Measurements from ENCODE around the gene CABP2. TPM values are rescaled to one million over a fixed set of nuclear protein-coding genes. Genes with fewer than 3 reads are reported as not detected.
A peak's percentile ranks its signal among the peaks of the same experiment; 100 is the strongest.

Gene CABP2
- total RNA-seq, 5 donors from 2014 or later (not counting 1 experiment from before 2014, with no cell fraction given), result not detected

- Mint-ChIP-seq H3K36me3 (peaks cover 21% of the 10 kb centered on the region), H3K27me3 (no peaks in the 10 kb centered on the region), H3K4me3 (no peak overlapping the region), H3K9me3 (no peaks in the 10 kb centered on the region), H3K27ac (peak overlapping the region; percentile 57 to 80), H3K4me1 (peaks cover 20 to 25% (median 23%) of the 10 kb centered on the region in 3 donors)
- H3K27me3 ChIP-seq (replicated peaks in 1 of 2; ENCODE audit: control insufficient read depth in 2 of 2, extremely low read depth in 1 of 2, insufficient read depth in 2 of 2, low read length in 1 of 2), result no peaks in the 10 kb centered on the region
- no peak overlapping the region for H3K4me3 ChIP-seq (ENCODE audit: control insufficient read depth in 1 of 2, extremely low read depth in 1 of 2, low read length in 1 of 2)
- WGBS (ENCODE audit: insufficient coverage), result no CpG with 5 or more reads among the region's 1 CpG
- ChIA-PET POLR2A (no interaction called here), CTCF (no interaction called here)
- H3K36me3 ChIP-seq (ENCODE audit: control insufficient read depth in 2 of 2, extremely low read depth in 1 of 2, insufficient read depth in 1 of 2, low read length in 1 of 2), result peaks cover 29 to 72% of the 10 kb centered on the region in 2 donors
- no peak for DNase-seq
- H3K27ac ChIP-seq (ENCODE audit: low read length), result no peak overlapping the region
- H3K9me3 ChIP-seq, result no peaks in the 10 kb centered on the region
- no peak for ATAC-seq (replicated peaks in 1 of 4)
- H3K4me1 ChIP-seq (ENCODE audit: control insufficient read depth in 1 of 2, extremely low read depth in 1 of 2, insufficient read depth in 2 of 2, low read length in 2 of 2), result peaks cover 4 to 33% of the 10 kb centered on the region in 2 experiments
Measured at GRCh38 chr11:67500484-67500821, 22.8 kb downstream of the CABP2 start.

GRCh38 chr11:67499808-67500483, 23.3 kb downstream of the CABP2 start:
- POLR2A ChIA-PET, result interaction anchor here in 1 of 2 donors (0.6 kb wide), 1 partner anchor 155 kb away, joined by 3 read pairs; no protein-coding TSS in a partner anchor
- no peak for ATAC-seq (replicated peaks in 1 of 4)
- CTCF ChIA-PET, result no interaction called here
- H3K9me3 Mint-ChIP-seq, result no peaks in the 10 kb centered on the region
- Histone ChIP-seq H3K27ac (ENCODE audit: low read length) (no peak overlapping the region), H3K36me3 (ENCODE audit: control insufficient read depth in 2 of 2, extremely low read depth in 1 of 2, insufficient read depth in 1 of 2, low read length in 1 of 2) (peaks cover 32 to 77% of the 10 kb centered on the region in 2 donors), H3K4me3 (ENCODE audit: control insufficient read depth in 1 of 2, extremely low read depth in 1 of 2, low read length in 1 of 2) (no peak overlapping the region), H3K4me1 (ENCODE audit: control insufficient read depth in 1 of 2, extremely low read depth in 1 of 2, insufficient read depth in 2 of 2, low read length in 2 of 2) (peaks cover 2 to 34% of the 10 kb centered on the region in 2 experiments), H3K9me3 (no peaks in the 10 kb centered on the region), H3K27me3 (replicated peaks in 1 of 2; ENCODE audit: control insufficient read depth in 2 of 2, extremely low read depth in 1 of 2, insufficient read depth in 2 of 2, low read length in 1 of 2) (no peaks in the 10 kb centered on the region)
- peaks cover 21% of the 10 kb centered on the region for H3K36me3 Mint-ChIP-seq
- no peaks in the 10 kb centered on the region for H3K27me3 Mint-ChIP-seq
- no peak overlapping the region for H3K27ac Mint-ChIP-seq
- H3K4me3 Mint-ChIP-seq, result no peak overlapping the region
- DNase-seq, result no peak
- H3K4me1 Mint-ChIP-seq, result peaks cover 19 to 24% (median 21%) of the 10 kb centered on the region in 3 donors
- WGBS (ENCODE audit: insufficient coverage), result 92% methylated on average over 18 of the region's 26 CpGs

- ChIA-PET CTCF (no interaction called here), POLR2A (no interaction called here)
- peaks cover 19% of the 10 kb centered on the region in 3 donors for H3K4me1 Mint-ChIP-seq
- Histone ChIP-seq H3K4me1 (ENCODE audit: control insufficient read depth in 1 of 2, extremely low read depth in 1 of 2, insufficient read depth in 2 of 2, low read length in 2 of 2) (peaks cover 2 to 25% of the 10 kb centered on the region in 2 experiments), H3K9me3 (no peaks in the 10 kb centered on the region), H3K27ac (ENCODE audit: low read length) (no peak overlapping the region), H3K4me3 (ENCODE audit: control insufficient read depth in 1 of 2, extremely low read depth in 1 of 2, low read length in 1 of 2) (no peak overlapping the region), H3K27me3 (replicated peaks in 1 of 2; ENCODE audit: control insufficient read depth in 2 of 2, extremely low read depth in 1 of 2, insufficient read depth in 2 of 2, low read length in 1 of 2) (no peaks in the 10 kb centered on the region), H3K36me3 (ENCODE audit: control insufficient read depth in 2 of 2, extremely low read depth in 1 of 2, insufficient read depth in 1 of 2, low read length in 1 of 2) (peaks cover 38 to 90% of the 10 kb centered on the region in 2 donors)
- no peaks in the 10 kb centered on the region for H3K9me3 Mint-ChIP-seq
- H3K4me3 Mint-ChIP-seq, result no peak overlapping the region
- ATAC-seq (replicated peaks in 1 of 4) (no peak), DNase-seq (no peak)
- peaks cover 21% of the 10 kb centered on the region for H3K36me3 Mint-ChIP-seq
- peak overlapping the region in 1 of 2 donors; percentile 39 for H3K27ac Mint-ChIP-seq
- 96% methylated on average over 18 of the region's 21 CpGs for WGBS (ENCODE audit: insufficient coverage)
- H3K27me3 Mint-ChIP-seq, result no peaks in the 10 kb centered on the region
Measured at GRCh38 chr11:67498544-67498972, 24.7 kb downstream of the CABP2 start.

- H3K36me3 Mint-ChIP-seq, result peaks cover 18% of the 10 kb centered on the region
- peak overlapping the region in 1 of 2 donors; percentile 27 for H3K27ac Mint-ChIP-seq
- no peaks in the 10 kb centered on the region for H3K9me3 Mint-ChIP-seq
- no peak for ATAC-seq (replicated peaks in 1 of 4)
- Histone ChIP-seq H3K36me3 (ENCODE audit: control insufficient read depth in 2 of 2, extremely low read depth in 1 of 2, insufficient read depth in 1 of 2, low read length in 1 of 2) (peaks cover 39 to 94% of the 10 kb centered on the region in 2 donors), H3K4me1 (ENCODE audit: control insufficient read depth in 1 of 2, extremely low read depth in 1 of 2, insufficient read depth in 2 of 2, low read length in 2 of 2) (peaks cover 2 to 18% of the 10 kb centered on the region in 2 experiments), H3K4me3 (ENCODE audit: control insufficient read depth in 1 of 2, extremely low read depth in 1 of 2, low read length in 1 of 2) (no peak overlapping the region), H3K27me3 (replicated peaks in 1 of 2; ENCODE audit: control insufficient read depth in 2 of 2, extremely low read depth in 1 of 2, insufficient read depth in 2 of 2, low read length in 1 of 2) (no peaks in the 10 kb centered on the region), H3K9me3 (no peaks in the 10 kb centered on the region), H3K27ac (ENCODE audit: low read length) (no peak overlapping the region)
- no peaks in the 10 kb centered on the region for H3K27me3 Mint-ChIP-seq
- H3K4me3 Mint-ChIP-seq, result no peak overlapping the region
- H3K4me1 Mint-ChIP-seq, result peaks cover 11 to 14% (median 13%) of the 10 kb centered on the region in 3 donors
- POLR2A ChIA-PET, result no interaction called here
- CTCF ChIA-PET, result no interaction called here
- WGBS (ENCODE audit: insufficient coverage), result 95% methylated on average over 18 of the region's 21 CpGs
- no peak for DNase-seq
Measured at GRCh38 chr11:67497656-67498291, 25.5 kb downstream of the CABP2 start.

- DNase-seq (no peak), ATAC-seq (replicated peaks in 1 of 4) (no peak)
- H3K27ac ChIP-seq (ENCODE audit: low read length), result no peak overlapping the region
- Mint-ChIP-seq H3K4me1 (peaks cover 7% of the 10 kb centered on the region in 3 donors), H3K27ac (no peak overlapping the region), H3K9me3 (no peaks in the 10 kb centered on the region), H3K27me3 (no peaks in the 10 kb centered on the region), H3K36me3 (peaks cover 15% of the 10 kb centered on the region), H3K4me3 (no peak overlapping the region)
- ChIA-PET CTCF (no interaction called here), POLR2A (no interaction called here)
- H3K4me3 ChIP-seq (ENCODE audit: control insufficient read depth in 1 of 2, extremely low read depth in 1 of 2, low read length in 1 of 2), result no peak overlapping the region
- peaks cover 38 to 94% of the 10 kb centered on the region in 2 donors for H3K36me3 ChIP-seq (ENCODE audit: control insufficient read depth in 2 of 2, extremely low read depth in 1 of 2, insufficient read depth in 1 of 2, low read length in 1 of 2)
- no peaks in the 10 kb centered on the region for H3K27me3 ChIP-seq (replicated peaks in 1 of 2; ENCODE audit: control insufficient read depth in 2 of 2, extremely low read depth in 1 of 2, insufficient read depth in 2 of 2, low read length in 1 of 2)
- H3K9me3 ChIP-seq, result no peaks in the 10 kb centered on the region
- 96% methylated on average over 11 of the region's 12 CpGs for WGBS (ENCODE audit: insufficient coverage)
- H3K4me1 ChIP-seq (ENCODE audit: control insufficient read depth in 1 of 2, extremely low read depth in 1 of 2, insufficient read depth in 2 of 2, low read length in 2 of 2), result peaks cover 2 to 14% of the 10 kb centered on the region in 2 experiments
Measured at GRCh38 chr11:67496113-67496512, 27.1 kb downstream of the CABP2 start.

- Histone ChIP-seq H3K27me3 (replicated peaks in 1 of 2; ENCODE audit: control insufficient read depth in 2 of 2, extremely low read depth in 1 of 2, insufficient read depth in 2 of 2, low read length in 1 of 2) (no peaks in the 10 kb centered on the region), H3K36me3 (ENCODE audit: control insufficient read depth in 2 of 2, extremely low read depth in 1 of 2, insufficient read depth in 1 of 2, low read length in 1 of 2) (peaks cover 42 to 94% of the 10 kb centered on the region in 2 donors), H3K9me3 (no peaks in the 10 kb centered on the region), H3K27ac (ENCODE audit: low read length) (no peak overlapping the region), H3K4me1 (ENCODE audit: control insufficient read depth in 1 of 2, extremely low read depth in 1 of 2, insufficient read depth in 2 of 2, low read length in 2 of 2) (peaks cover 0 to 14% of the 10 kb centered on the region in 2 experiments), H3K4me3 (ENCODE audit: control insufficient read depth in 1 of 2, extremely low read depth in 1 of 2, low read length in 1 of 2) (no peak overlapping the region)
- H3K9me3 Mint-ChIP-seq, result no peaks in the 10 kb centered on the region
- H3K27ac Mint-ChIP-seq, result no peak overlapping the region
- H3K4me3 Mint-ChIP-seq, result no peak overlapping the region
- ChIA-PET POLR2A (interaction anchor here in 1 of 2 donors (0.6 kb wide), 1 partner anchor 401 kb away, joined by 3 read pairs; no protein-coding TSS in a partner anchor), CTCF (no interaction called here)
- H3K4me1 Mint-ChIP-seq, result peaks cover 0 to under 1% (median 0%) of the 10 kb centered on the region in 3 donors
- no peak for DNase-seq
- no peaks in the 10 kb centered on the region for H3K27me3 Mint-ChIP-seq
- WGBS (ENCODE audit: insufficient coverage), result 90% methylated on average over 9 of the region's 16 CpGs
- ATAC-seq (replicated peaks in 1 of 4), result no peak
- peaks cover 8% of the 10 kb centered on the region for H3K36me3 Mint-ChIP-seq
Measured at GRCh38 chr11:67495234-67496005, 27.8 kb downstream of the CABP2 start.
